Mucosa of rectum (tissue), 2 donors: ENCODE results near the gene STK31.
A peak's percentile ranks its signal among the peaks of the same experiment; 100 is the strongest.

Experiments
- H3K27ac ChIP-seq, 2 donors: one replicate each; pipeline ENCODE4 v1.7.0; 2013; ENCODE audit warnings: inconsistent platforms in 2 of 2, low read depth in 2 of 2, low read length in 2 of 2
- H3K27me3 ChIP-seq, 2 donors: one replicate each; pipeline ENCODE4 v1.7.0; 2013; ENCODE audit warnings: low read length in 2 of 2; ENCODE audit not compliant: control insufficient read depth in 2 of 2, insufficient read depth in 2 of 2
- H3K36me3 ChIP-seq, 2 donors: one replicate each; pipeline ENCODE4 v1.7.0; 2013; ENCODE audit warnings: low read length in 2 of 2; ENCODE audit not compliant: control insufficient read depth in 2 of 2, insufficient read depth in 2 of 2
- H3K4me1 ChIP-seq, 2 donors: one replicate each; pipeline ENCODE4 v1.7.0; 2013; ENCODE audit warnings: low read length in 2 of 2, mild to moderate bottlenecking in 1 of 2; ENCODE audit not compliant: control insufficient read depth in 2 of 2, insufficient read depth in 2 of 2
- H3K4me3 ChIP-seq, 2 donors: one replicate each; pipeline ENCODE4 v1.7.0; 2013; ENCODE audit warnings: low read length in 2 of 2
- H3K9ac ChIP-seq, 2 donors: one replicate each; pipeline ENCODE4 v1.7.0; 2013; ENCODE audit warnings: low read length in 2 of 2, low read depth in 1 of 2, mild to moderate bottlenecking in 1 of 2
- H3K9me3 ChIP-seq, 2 donors: one replicate each; pipeline ENCODE4 v1.7.0; 2013; ENCODE audit warnings: low read length in 2 of 2; ENCODE audit not compliant: control insufficient read depth in 2 of 2
- donor health status: healthy.
- donor health status: Normal muscosa, but diverticular disease.

Gene STK31

DNA sequence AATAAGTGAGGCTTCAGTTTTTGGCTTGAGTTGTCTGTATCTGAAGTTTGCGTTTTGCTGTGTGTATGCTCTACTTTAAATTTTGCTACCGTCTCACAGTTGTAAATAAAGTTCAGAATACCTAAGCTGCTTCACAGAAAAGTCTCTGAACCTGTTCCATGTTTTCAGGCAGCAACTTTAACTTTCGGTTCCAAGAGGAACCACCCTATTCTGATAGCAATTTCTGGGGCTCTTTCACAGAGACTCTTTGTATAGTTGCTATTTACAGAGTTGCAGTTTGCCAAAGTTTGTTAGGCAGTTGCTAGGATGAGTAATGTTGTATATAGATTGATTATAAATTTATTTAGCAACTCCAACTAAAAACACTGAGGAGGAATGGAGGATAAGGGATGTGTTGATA lies 24.3 kb upstream of the STK31 start:
- H3K4me1 ChIP-seq, result peaks cover 0 to 3% of the 10 kb centered on the region in 2 donors

DNA sequence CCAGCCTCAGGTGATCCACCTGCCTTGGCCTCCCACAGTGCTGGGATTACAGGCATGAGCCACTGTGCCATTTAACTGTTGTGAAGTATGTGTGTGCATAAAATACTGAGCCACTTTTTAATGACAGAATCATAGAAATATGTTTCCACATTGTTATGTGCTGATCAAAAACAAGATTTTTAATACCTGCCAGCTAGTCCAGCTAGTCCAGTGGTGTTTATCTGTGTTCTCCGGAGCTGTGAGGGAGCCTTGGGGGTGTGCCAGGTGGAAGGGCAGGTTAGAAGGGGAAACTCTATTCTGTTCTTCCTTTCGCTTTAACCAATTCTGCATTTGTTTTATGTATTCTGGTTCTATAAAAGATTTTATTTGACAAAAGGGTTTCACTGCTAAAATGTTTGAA lies 23.0 kb upstream of the STK31 start:
- Histone ChIP-seq H3K9me3 (no peaks in the 10 kb centered on the region), H3K4me1 (no peaks in the 10 kb centered on the region), H3K36me3 (peaks cover 9 to 11% of the 10 kb centered on the region in 2 donors), H3K4me3 (no peak overlapping the region), H3K27me3 (no peaks in the 10 kb centered on the region), H3K9ac (no peak overlapping the region), H3K27ac (no peak overlapping the region)

More for the DNA sequence above, 24.3 kb upstream of the STK31 start:
- no peak overlapping the region for H3K4me3 ChIP-seq
- no peaks in the 10 kb centered on the region for H3K9me3 ChIP-seq
- H3K27me3 ChIP-seq, result no peaks in the 10 kb centered on the region
- peak overlapping the region in 1 of 2 donors; percentile 71 for H3K27ac ChIP-seq
- H3K36me3 ChIP-seq, result peaks cover 3 to 6% of the 10 kb centered on the region in 2 donors
- peak overlapping the region in 1 of 2 donors; percentile 43 for H3K9ac ChIP-seq

DNA sequence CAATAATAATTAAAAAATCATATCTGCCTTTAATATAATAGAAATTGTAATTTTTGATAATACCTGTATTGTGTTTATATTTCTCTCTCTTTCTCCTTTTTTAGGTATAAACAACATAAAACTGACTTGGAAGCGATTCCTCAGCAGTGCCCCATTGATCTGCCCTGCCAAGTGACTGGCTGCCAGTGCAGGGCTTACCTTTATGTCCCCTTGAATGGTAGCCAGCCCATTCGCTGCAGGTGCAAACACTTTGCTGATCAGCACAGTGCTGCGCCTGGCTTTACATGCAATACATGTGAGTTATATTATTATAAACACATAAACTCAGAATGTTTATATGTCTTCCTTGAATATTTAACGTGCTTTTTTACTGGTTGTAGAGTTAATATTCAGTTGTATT lies 20.9 kb upstream of the STK31 start:
- no peaks in the 10 kb centered on the region for H3K27me3 ChIP-seq
- H3K27ac ChIP-seq, result no peak overlapping the region
- H3K4me3 ChIP-seq, result no peak overlapping the region
- H3K4me1 ChIP-seq, result no peaks in the 10 kb centered on the region
- H3K9ac ChIP-seq, result no peak overlapping the region
- H3K36me3 ChIP-seq, result peaks cover 17% of the 10 kb centered on the region in 2 donors
- no peaks in the 10 kb centered on the region for H3K9me3 ChIP-seq

DNA sequence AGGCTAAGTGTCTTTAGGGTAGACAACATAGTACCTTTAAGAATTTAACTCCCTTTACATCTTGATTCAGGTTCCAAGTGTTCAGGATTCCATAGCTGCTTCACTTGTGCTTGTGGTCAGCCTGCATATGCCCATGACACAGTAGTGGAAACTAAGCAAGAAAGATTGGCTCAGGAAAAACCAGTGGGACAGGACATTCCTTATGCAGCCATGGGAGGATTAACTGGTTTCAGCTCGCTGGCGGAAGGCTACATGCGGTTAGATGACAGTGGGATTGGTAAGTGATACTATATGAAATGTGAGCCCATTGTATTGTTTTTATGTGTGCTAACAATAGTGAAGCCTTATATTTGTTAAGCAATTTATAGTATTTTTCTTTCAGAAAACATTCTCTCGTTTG lies 18.7 kb upstream of the STK31 start:
- Histone ChIP-seq H3K36me3 (peaks cover 14 to 17% of the 10 kb centered on the region in 2 donors), H3K4me1 (no peaks in the 10 kb centered on the region), H3K9me3 (no peaks in the 10 kb centered on the region), H3K9ac (no peak overlapping the region), H3K27me3 (no peaks in the 10 kb centered on the region), H3K27ac (no peak overlapping the region), H3K4me3 (no peak overlapping the region)

DNA sequence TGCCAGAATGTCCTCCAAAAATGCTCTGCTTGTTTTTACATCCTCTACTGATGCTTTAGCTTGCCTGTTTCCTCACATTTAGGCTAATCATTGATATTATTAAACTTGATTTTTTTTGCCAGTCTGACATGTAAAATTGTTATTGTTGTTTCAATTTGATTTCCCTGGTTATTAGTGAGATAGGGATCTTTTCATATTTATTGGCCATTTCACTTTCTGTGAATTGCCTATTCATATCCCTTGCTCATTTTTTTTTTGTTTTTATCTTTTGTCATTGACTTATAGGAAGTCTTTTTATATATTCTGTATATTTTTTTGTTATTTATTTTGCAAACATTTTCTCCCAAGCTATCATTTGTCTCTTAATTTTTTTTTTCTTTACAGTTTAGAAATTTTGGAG lies 16.8 kb upstream of the STK31 start:
- peaks cover 14 to 17% of the 10 kb centered on the region in 2 donors for H3K36me3 ChIP-seq
- H3K9ac ChIP-seq, result no peak overlapping the region
- H3K4me3 ChIP-seq, result no peak overlapping the region

DNA sequence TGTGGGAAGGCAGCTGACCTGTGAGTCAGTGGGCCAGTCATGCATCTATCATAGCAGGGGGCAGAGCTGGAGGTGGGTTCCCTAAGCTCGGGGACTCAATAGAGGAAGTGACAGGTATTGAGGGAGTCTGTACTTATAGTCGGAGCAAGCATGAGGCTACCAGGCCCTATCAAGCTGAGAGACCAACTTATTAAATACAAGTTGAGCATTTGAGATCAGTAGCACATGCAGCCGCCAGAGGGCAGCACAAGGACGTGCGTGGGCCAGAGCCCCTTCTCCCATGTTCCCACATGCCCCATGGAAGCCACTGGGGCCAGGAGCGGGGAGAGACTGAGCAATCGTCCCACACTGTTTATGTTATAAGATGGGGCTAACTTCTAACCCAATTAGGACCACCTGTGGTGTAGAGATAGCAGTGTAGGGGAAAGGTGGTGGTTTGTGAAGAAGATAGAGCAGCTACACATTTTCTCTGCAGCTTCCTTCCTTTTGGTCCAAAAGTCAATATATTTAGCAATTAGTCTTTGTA lies 13.0 kb upstream of the STK31 start:
- Histone ChIP-seq H3K4me3 (no peak overlapping the region), H3K4me1 (no peaks in the 10 kb centered on the region), H3K9me3 (no peaks in the 10 kb centered on the region), H3K9ac (no peak overlapping the region), H3K27ac (no peak overlapping the region), H3K27me3 (no peaks in the 10 kb centered on the region), H3K36me3 (peaks cover 6 to 10% of the 10 kb centered on the region in 2 donors)

More for the DNA sequence above, 16.8 kb upstream of the STK31 start:
- Histone ChIP-seq H3K4me1 (no peaks in the 10 kb centered on the region), H3K27ac (no peak overlapping the region), H3K9me3 (no peaks in the 10 kb centered on the region), H3K27me3 (no peaks in the 10 kb centered on the region)

DNA sequence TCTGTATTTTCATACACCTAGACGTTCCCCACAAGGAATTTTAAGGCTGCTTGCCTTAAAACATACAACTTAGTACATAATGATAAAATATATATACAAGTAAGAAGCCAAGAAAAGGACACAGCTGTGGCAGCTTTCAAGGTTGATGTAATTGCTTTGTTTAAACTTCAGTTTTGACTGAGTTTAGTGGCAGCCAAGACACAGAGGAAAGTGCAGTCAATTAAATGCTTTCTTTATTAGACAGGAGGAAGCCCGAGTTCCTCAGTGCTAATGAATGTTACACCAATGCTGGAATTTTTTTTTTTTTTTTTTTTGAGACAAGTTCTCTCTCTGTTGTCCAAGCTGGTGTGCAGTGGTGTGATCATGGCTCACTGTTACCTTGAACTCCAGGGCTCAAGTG lies 11.2 kb upstream of the STK31 start:
- Histone ChIP-seq H3K36me3 (peaks cover 6 to 11% of the 10 kb centered on the region in 2 donors), H3K4me3 (no peak overlapping the region), H3K9ac (no peak overlapping the region), H3K4me1 (no peaks in the 10 kb centered on the region), H3K27me3 (no peaks in the 10 kb centered on the region), H3K9me3 (no peaks in the 10 kb centered on the region), H3K27ac (no peak overlapping the region)

DNA sequence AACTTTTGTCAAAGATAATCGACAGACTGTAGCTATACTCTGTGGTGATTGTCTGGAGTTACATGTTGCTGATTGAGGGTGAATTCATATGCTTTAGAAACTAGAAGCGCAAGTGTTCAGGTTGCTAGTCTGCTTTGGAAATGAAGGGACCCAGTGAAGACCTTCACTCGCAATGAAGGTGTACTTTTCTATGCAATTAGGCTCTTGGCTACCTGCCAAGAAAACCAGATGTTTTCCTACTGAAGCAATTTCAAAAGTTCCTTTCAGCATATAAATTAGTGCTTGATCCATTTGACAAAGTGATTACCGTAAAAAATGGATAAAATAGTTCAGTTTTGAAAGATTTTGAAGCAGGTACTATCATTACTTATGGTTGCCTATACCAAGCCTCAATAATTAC lies 10.0 kb upstream of the STK31 start:
- no peak overlapping the region for H3K27ac ChIP-seq
- no peaks in the 10 kb centered on the region for H3K4me1 ChIP-seq
- H3K9ac ChIP-seq, result no peak overlapping the region
- no peaks in the 10 kb centered on the region for H3K27me3 ChIP-seq
- peaks cover 12 to 17% of the 10 kb centered on the region in 2 donors for H3K36me3 ChIP-seq
- no peak overlapping the region for H3K4me3 ChIP-seq
- H3K9me3 ChIP-seq, result no peaks in the 10 kb centered on the region

DNA sequence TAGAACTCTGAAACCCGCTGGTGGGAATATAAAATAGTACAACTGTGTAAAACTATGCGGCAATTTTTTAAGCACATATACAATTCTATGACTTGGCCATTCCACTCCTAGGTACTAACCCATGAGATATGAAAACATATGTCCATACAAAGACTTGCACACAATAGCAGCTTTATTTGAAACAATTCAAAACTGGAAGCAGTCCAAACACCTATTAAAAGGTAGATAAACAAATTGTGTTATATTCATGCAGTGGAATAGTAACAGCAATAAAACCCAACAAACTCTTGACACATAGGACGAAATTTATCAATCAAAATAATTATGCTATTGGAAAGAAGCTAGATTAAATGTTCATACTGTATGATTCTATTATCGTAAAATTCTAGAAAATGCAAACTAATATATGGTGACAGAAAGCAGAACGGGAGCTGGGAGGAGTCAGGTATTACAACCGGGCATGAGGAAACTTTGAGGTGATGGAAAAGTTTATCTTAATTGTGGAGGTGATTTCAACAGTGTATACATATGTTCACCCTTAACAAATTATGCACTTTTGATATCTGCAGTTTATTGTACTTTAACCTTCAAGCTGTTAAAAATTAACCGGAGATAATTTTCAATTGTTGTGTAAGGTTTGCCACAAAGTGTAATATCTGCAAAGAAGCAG lies 803 bp upstream of the STK31 start:
- Histone ChIP-seq H3K4me1 (peaks cover 0 to 2% of the 10 kb centered on the region in 2 donors), H3K4me3 (no peak overlapping the region), H3K36me3 (peaks cover 9 to 10% of the 10 kb centered on the region in 2 donors), H3K27me3 (no peaks in the 10 kb centered on the region), H3K27ac (peak overlapping the region in 1 of 2 donors; percentile 51), H3K9ac (no peak overlapping the region), H3K9me3 (no peaks in the 10 kb centered on the region)

DNA sequence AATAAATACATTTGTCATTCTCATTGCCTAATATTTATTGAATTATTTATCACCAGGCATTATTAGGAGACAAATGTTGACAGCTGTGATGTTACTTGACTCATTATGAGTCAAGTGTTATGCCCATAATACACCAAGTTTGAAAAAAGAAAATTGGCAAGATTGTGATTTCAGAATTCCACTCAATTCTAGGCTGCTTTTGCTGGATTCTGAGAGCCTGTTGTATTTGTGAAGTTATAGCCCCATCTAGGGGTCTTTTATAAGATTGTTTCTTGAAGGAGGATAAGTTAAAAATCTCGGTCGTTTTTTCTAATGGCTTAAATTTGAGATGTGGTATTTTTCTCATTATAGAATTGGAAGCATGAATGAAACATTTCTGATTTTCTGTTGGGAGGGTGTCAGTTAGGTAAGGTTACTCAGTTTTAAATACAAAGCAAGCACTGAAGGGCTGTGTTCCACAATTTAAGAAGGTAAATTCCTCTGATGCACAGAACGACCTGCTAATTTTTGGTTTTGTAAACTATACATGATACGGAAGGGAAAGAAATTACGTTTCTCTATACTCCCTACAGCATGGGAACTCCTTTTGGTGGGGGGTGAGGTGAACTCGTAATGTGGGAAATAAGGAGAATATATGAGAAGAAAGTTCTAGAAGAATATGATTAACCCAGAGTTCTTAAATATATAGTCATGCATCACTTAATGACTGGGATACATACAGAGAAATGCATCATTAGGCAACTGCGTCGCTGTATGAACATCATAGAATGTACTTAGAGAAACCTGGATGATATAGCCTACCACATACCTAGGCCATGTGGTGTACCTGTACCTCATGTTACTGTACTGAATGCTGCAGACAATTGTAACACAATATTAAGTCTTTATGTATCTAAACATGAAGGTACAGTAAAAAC lies 2.6 kb downstream of the STK31 start:
- Histone ChIP-seq H3K36me3 (no peaks in the 10 kb centered on the region), H3K4me1 (peaks cover 0 to 2% of the 10 kb centered on the region in 2 donors), H3K4me3 (no peak overlapping the region), H3K9me3 (no peaks in the 10 kb centered on the region), H3K9ac (no peak overlapping the region), H3K27ac (no peak overlapping the region), H3K27me3 (no peaks in the 10 kb centered on the region)
